ENCODE data around the gene CREB3L1.

Gene CREB3L1

GRCh38 chr11:46345131-46345597 is 67.7 kb downstream of the CREB3L1 start:
- DNase-seq (ENCODE audit: low read depth in 2 of 2) = no peak

GRCh38 chr11:46345881-46346484 is 68.5 kb downstream of the CREB3L1 start:
- DNase-seq (ENCODE audit: low read depth in 2 of 2) = no peak

GRCh38 chr11:46346886-46347636 is 69.6 kb downstream of the CREB3L1 start, which contains the start of gene DGKZ:
Gene DGKZ, plus strand, starts transcription at chr11:46347463. Its CDS starts 197 bp downstream, at chr11:46347660.
- peak; percentile 78 to 80 for DNase-seq (ENCODE audit: low read depth in 2 of 2)

- no peak for DNase-seq (ENCODE audit: low read depth in 2 of 2)
Observed at GRCh38 chr11:46347637-46348311, 70.3 kb downstream of the CREB3L1 start.

- DNase-seq (ENCODE audit: low read depth in 2 of 2) = no peak
Observed at GRCh38 chr11:46348566-46349401, 71.3 kb downstream of the CREB3L1 start.

- no peak for DNase-seq (ENCODE audit: low read depth in 2 of 2)
Observed at GRCh38 chr11:46350695-46351094, 73.2 kb downstream of the CREB3L1 start.

GRCh38 chr11:46351148-46351547 is 73.7 kb downstream of the CREB3L1 start:
- DNase-seq (ENCODE audit: low read depth in 2 of 2) = no peak

GRCh38 chr11:46351606-46352005 is 74.1 kb downstream of the CREB3L1 start:
- DNase-seq (ENCODE audit: low read depth in 2 of 2) = no peak

- DNase-seq (ENCODE audit: low read depth in 2 of 2) = peak; percentile 47 to 63
Observed at GRCh38 chr11:46352063-46352841, 74.8 kb downstream of the CREB3L1 start.

GRCh38 chr11:46353698-46354097 is 76.2 kb downstream of the CREB3L1 start:
- DNase-seq (ENCODE audit: low read depth in 2 of 2) = peak in 1 of 2 donors; percentile 43

GRCh38 chr11:46356924-46357482 is 79.5 kb downstream of the CREB3L1 start:
- DNase-seq (ENCODE audit: low read depth in 2 of 2) = no peak

GRCh38 chr11:46357483-46357936 is 80.0 kb downstream of the CREB3L1 start:
- no peak for DNase-seq (ENCODE audit: low read depth in 2 of 2)

- no peak for DNase-seq (ENCODE audit: low read depth in 2 of 2)
Observed at GRCh38 chr11:46359953-46360352, 82.5 kb downstream of the CREB3L1 start.

GRCh38 chr11:46360878-46361277 is 83.4 kb downstream of the CREB3L1 start:
- no peak for DNase-seq (ENCODE audit: low read depth in 2 of 2)

- no peak for DNase-seq (ENCODE audit: low read depth in 2 of 2)
Observed at GRCh38 chr11:46361283-46362155, 84.1 kb downstream of the CREB3L1 start.

- no peak for DNase-seq (ENCODE audit: low read depth in 2 of 2)
Observed at GRCh38 chr11:46362156-46363030, 84.9 kb downstream of the CREB3L1 start.

- no peak for DNase-seq (ENCODE audit: low read depth in 2 of 2)
Observed at GRCh38 chr11:46363031-46363407, 85.6 kb downstream of the CREB3L1 start.

GRCh38 chr11:46363455-46364005 is 86.1 kb downstream of the CREB3L1 start:
- no peak for DNase-seq (ENCODE audit: low read depth in 2 of 2)

All from stimulated activated CD4-positive, alpha-beta T cell treated with anti-CD3 and anti-CD28 coated beads, Interleukin-1b, Interleukin-23, amount 100 ng/mL, for 1 hour (primary cell).